Activated CD8-positive, alpha-beta memory T cell treated with anti-CD3 and anti-CD28 coated beads, Interleukin-2, amount 50 U/mL, for 1 hour (primary cell): ENCODE results near the gene NUDT6.

Experiments used
- DNase-seq: peaks from one replicate; pipeline ENCODE4 v3.0.0-alpha.2; 2020; ENCODE audit errors: extremely low read depth

The NUDT6 gene

DNA sequence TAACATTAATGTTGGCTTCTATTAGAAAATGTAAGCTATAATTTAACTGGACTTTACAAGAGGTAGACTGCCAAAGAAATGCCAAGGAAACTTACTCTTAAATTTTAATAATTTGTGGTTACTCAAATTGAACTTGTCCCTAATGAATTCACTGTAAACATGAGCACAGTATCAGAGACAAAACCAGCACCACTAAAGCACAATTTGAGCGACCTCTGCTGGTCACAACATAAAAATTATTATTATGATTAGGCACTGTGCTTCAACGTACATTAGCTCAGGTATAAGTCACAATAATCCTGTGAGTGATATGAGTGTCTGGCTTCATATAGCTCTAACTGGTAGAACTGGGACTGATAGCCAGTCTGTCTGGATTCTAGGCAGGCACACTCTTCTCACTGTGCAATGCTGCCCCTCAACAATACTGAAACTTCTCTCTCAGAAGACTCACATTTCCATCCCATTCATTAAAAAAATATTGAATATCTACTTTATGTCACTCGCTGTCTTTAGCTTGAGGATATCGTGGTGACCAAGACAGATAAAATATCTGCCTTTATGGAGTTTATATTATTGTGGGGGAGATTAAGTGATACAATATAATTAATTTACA lies 8.0 kb downstream of the NUDT6 start:
- no peak for DNase-seq

DNA sequence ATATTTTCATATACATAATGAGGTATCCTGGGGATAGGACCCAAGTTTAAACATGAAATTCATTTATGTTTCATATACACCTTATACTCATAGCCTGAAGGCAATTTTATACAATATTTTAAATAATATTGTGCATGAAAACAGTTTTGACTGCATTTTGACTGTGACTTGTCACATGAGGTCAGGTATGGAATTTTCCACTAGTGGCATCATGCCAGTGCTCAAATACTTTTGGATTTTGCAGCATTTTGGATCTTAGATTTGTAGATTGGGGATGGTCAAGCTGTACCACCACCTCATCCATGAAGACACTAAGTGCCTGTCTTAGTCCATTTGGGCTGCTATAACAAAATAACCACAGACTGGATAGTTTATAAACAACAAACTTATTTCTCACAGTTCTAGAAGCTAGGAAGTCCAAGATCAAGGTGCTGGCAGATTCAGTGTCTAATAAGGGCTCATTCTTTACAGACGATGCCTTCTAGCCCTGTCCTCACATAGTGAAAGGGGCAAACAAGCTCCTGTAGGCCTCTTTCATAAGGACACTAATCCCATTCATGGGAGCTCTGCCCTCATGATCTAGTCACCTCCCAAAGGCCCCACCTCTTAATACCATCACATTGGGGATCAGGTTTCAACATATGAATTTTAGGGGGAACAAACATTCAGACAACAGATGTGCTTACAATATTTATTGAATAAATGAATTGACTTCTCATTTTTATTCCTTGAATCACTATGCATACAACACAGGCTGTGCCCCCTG lies 9.4 kb downstream of the NUDT6 start:
- DNase-seq: no peak

DNA sequence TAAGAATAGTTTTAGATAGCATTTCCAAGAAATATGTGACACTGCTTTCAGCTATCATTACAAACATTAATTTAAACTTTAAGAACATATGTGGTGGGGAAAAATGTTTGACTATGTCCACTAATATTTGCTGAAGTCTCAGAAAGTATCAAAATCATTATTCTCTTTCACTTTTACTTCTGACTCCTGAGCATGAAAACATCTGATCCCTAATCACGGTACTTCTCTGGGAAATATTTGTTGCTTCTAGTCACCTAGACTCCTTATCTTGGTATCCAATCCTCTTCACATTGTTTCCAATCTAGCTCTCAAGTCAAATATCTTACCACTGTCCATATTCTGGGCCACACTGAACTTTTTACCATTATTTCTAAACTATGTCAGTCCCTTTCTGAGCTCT lies 10.8 kb downstream of the NUDT6 start:
- DNase-seq: no peak

DNA sequence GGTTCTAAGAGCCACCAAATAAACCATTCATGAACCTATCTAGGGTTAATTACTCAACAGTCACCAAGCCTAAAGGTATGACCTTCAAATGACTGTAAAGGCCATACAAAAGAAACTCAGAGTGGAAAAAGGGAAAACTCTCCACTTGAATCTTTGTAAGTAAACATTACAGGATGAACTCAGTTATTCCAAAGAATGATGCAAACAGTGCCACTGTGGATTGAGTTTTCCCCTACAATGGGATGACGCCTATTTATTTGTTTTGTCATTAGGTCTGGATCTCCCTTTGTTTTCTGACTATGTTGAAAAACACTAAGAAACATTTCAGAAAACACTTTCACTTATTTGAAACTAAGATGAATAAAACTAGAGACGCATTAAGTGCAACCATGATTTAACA lies 12.7 kb downstream of the NUDT6 start:
- DNase-seq: no peak

DNA sequence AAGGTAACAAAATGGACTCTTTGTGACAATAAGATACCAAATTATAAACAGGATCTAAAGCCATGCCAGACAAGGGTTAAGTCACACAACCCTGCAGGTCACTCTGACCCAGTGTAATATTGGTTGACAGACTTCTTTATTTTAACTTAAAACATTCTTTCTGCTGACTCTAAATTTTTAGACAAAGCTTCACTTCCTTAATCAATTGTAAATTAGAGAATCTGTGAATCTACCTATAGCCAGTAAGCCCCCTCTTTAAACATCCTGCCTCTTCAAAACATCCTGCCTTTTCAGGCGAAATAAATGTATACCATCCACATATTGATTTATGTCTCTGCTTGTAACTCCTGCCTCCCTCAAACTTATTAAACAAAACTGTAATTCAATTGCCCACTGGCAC lies 14.2 kb downstream of the NUDT6 start:
- no peak for DNase-seq

DNA sequence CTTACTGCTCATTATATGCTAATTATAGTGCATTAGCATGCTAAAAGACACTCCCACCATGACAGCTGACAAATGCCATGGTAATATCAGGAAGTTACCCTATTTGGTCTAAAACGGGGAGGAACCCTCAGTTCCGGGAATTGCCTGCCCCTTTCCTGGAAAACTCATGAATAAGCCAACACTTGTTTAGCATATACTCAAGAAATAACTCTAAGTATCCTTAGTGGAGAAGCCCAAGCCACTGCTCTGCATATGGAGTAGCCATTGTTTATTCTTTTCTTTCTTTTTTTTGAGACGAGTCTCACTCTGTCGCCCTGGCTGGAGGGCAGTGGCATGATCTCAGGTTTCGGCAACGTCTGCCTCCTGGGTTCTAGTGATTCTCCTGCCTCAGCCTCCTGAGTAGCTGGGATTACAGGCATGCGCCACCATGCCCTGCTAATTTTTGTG lies 15.5 kb downstream of the NUDT6 start:
- no peak for DNase-seq

DNA sequence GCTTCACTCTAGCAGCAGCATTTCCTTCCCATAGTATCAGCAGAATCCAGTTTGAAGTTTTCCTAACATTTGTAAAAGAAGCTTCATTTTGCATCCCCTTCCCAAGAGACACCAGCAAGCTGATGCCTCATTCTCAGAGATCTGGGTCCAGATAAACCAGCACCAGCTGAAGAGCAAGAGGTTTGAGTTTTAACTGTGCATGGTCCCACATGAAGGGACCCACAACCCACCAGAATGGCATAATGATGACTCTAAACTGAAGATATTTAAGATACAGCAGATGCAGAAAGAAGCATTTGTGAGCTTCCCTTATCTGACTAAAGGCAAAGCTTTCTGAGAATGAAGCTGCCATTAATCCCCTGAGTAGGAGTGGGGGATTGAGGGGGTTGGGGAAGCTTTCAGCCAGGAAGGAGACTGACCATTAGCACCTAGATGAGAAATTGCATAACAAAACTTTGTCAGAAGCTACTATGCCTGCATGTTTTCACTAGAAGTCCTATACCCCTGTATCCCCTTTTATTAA lies 18.6 kb downstream of the NUDT6 start:
- DNase-seq: no peak

DNA sequence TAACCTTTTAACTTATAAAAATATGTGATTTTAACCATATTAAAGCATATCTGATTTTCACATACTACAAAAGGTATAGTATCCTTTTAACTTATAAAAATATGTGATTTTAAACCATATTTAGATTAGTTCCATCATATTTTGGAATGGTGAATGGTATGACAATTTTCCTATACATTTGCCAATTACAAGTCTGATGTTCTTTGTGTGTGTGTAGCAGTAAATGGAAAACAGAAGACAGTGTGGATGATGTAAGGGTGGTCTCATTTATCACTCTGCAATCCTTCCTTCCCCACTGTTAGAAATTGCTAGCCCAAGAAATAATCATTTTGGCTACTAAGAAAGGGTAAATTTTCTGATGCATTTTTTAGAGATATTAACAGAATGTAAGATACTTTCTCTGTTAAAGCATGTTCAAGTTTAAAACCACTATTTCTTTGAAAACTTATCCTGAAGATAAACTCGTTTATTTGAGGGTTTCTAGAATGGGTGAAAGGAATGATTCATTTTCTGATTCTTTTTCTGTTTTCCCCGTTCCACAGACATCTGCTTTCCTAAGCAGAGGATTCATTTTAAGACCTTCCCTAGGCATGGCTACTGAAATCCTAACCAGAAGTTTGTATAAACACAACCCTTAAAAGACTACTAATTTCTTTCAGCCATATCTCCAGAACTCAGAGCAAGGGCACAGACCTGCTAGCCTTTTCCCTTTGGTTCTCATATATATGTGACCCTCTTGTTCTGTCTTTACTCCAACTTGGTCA lies 21.0 kb downstream of the NUDT6 start:
- no peak for DNase-seq

DNA sequence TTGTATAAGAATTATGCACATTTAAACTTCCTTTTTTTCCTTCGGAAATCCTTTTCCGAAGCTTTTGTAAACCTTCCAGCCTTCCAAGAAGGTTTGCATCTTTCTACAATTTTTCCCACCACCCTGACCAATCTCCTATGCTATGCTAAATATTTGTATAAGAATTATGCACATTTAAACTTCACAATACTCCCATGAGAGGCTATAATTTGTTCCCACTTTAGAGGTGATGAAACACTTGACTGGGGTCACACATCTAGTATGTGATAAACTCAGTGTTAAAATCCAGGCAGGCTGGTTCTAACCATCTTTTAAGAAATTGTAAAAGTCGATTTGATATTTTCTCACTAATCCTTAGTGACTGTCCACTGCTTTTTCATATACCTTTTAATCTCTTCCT lies 22.1 kb downstream of the NUDT6 start:
- DNase-seq: no peak

DNA sequence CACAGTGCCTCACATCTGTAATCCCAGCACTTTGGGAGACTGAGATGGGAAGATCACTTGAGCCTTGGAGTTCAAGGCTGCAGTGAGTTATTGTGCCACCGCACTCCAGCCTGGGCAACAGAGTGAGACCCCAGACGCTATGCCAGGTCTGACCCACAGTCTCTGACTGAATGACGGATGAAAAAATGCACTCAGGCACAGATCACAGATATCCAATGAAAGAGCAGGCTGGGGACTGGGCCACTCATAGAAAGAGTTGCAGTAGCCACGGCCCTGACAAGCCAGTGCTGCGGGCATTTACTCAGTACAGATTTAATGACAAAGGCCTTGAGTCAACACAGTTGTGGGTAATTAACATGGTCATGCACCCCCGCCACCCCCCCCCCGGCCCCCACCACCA lies 22.7 kb downstream of the NUDT6 start:
- no peak for DNase-seq

DNA sequence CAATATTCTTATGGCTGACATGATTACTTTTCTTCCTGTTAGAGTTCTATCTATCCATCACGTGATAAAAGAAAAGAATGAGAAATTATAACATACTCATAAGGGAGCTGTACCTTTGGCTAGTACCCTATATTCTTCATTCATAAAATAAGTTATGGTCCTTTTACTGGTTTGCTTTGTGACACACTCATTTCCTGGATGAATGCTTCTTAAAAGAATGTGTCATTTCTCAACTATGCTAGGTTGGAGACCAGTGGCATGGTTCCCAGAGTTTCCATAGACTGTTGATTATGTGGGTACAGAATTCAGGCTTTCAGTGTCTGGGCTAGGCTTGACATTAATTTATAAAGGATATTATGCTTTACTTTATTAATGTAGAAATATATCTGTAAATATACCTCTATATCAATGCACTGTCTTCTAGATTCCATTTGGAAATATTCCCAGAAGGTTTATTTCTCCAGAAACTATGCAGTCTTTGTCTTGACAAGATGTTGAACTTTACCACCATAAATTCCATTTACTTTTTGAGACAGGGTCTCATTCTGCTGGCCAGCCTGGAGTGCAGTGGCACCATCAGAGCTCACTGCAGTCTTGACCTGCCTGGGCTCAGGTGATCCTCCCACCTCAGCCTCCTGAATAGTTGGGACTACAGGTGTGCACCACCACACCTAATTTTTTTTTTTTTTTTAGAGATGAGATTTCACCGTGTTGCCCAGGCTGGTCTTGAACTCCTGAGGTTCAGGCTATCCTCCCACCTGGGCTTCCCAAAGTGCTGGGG lies 23.8 kb downstream of the NUDT6 start:
- DNase-seq: no peak

DNA sequence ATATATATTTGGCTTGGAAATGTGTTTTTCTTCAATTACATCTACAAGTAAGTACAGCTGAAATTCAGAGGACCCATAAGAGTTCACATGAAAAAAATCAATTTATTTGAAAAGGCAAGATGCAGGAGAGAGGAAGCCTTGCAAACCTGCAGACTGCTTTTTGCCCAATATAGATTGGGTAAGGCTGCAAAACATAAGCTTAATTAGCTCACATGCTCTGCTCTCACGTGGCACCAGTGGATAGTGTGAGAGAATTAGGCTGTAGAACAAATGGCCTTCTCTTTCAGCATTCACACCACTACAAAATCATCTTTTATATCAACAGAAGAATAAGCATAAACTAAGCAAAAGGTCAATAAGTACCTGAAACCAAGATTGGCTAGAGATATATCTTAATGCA lies 26.1 kb downstream of the NUDT6 start:
- no peak for DNase-seq

DNA sequence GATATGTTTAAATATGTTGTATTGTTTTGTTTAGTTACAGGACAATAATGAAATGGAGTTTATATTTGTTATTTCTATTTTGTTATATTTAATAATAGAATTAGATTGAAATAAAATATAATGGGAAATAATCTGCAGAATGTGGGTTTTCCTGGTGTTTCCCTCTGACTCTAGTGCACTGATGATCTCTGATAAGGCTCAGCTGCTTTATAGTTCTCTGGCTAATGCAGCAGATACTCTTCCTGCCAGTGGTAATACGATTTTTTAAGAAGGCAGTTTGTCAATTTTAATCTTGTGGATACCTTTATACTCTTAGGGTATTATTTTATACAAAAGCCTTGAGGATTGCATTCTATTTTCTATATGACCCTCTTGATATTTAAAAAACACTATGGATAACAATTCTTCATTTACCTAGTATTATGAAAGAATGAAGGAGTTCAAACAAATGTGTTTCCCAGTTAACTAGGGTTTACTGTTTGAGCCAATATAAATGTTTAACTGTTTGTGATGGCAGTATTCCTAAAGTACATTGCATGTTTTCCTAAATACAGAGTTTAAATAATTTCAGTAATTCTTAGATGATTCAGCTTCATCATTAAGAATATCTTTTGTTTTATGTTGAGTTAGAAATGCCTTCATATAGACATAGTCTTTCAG lies 26.9 kb downstream of the NUDT6 start:
- no peak for DNase-seq

DNA sequence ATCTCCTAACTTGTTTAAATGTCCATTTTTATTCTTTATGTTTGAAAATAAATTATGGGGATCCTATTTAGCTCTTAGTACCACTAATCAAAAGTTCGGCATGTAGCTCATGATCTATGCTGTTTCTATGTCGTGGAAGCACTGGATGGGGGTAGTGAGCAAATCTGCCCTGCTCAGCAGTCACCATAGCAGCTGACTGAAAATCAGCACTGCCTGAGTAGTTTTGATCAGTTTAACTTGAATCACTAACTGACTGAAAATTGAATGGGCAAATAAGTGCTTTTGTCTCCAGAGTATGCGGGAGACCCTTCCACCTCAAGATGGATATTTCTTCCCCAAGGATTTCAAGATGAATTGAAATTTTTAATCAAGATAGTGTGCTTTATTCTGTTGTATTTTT lies 27.6 kb downstream of the NUDT6 start:
- no peak for DNase-seq

DNA sequence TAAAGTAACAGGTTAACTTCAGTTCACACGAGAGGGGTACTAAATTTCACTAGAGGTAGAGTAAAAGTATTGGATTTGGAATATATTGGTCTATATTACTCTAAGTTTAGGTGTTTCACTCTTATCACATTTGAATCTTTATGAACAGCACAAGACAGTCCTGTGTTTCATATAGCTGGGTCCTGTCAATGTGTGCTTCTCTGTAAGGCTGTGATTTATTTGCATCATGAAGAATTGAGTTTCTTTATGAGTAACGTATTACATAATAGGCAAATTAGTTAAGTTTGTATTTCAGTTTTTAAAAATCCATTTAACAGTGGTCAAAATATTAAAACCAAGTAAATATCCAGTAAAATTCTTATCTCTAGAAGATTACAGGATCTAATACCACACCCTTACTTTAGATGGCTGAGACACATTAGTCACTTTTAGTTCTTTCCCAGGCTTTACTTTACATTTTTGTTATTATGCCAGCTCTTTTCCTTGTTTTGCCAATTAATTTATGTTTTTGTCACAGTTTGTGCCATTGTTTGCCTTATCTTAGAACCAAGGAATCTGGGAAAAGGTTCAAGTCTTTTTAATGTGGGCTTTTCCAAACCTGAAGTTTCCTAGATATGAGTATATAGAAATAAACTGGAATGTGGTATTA lies 32.1 kb downstream of the NUDT6 start:
- DNase-seq: no peak

DNA sequence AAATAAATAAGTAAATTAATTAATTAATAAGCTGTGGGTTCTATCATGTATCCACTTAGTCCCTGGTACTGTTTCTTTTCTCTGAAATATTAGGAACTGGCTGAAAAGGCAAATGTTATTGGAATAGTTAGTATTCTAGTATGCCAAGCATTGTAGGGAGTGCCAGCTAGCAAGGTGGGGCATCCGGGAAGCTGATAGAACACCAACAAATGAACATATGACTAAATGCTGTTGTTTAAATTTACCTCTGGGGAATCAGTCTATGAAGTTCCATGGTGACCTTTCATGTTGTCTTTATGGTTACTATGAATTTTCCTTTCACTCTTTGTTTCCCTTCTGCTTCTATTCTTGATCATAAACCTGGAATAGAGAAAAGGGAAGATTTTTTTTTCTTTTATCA lies 32.7 kb downstream of the NUDT6 start:
- DNase-seq: no peak

DNA sequence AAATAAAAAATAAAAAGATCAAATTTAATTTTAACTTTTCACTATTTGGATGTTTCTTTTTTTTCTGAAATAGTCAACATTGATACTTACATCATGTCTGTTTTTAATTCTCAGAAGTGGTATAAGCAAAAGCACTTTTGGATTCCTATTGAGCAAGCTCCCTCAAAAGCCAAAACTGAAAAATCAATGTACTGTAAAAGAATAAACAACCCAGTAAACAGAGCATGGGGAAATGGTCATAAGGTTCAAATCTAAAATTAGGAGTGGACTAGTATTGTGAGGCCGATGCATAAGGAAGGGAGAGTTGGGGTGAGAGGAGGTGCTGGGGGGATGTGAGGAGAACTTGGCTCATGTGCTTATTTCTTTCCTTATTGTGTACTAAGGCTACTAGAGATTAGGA lies 37.9 kb downstream of the NUDT6 start:
- no peak for DNase-seq

DNA sequence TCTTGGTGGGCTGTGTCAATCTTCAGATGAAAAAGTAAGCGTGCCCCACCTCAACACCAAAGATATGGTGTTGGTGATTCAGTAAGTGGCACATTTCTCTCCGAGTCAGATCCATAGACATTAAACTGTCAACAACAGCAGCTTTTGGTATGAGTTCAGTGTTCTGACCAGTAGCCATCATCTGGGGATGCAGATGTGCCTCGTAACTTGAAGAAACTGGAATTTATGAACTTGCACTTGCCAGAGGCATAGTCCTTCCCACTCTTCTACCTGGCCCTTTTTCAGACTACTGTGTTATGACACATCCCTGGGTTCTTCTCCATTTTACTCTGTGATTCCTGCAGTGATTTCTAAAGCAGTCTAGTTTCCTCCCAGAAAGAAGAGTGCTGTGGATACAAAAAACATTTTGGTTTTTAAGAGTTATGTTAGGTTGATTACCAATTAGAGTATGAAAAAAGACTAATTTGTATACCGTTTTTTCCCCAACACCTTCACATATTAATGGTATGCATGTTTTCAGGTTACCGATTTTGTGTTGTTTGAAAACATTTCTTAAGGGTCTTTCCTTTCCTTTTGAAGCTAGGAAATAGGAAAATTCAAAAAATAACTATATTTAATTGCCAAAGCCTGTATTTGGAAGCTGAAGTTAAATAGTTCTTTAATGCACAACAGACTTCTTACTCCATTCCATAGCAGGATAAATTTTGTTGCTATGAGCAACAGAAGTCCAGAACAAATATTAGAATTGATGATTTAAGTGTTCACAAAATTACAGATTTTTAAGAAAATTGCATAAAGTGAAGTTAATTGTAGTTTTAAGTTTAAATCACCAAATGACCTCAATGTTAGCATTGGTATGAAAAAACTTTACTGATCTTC lies 39.3 kb downstream of the NUDT6 start:
- DNase-seq: no peak

DNA sequence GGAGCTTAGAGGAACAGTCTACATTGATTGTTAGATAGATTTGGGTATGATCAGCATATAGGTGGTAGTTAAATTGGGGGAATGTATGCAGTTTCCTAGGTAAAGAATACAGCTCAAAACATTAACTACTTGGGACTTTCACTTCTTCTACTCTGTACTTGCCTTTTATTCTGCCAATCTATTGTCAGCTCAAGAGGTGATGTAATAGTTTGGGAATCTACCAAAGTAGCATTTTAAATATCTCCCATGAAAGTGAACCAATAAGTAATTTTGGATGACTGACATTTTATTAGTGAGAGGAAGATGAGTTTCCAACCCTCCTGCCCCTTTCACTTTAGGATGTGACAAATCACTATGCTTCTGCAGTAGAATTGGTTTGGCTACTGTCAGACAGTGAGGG lies 43.4 kb downstream of the NUDT6 start:
- no peak for DNase-seq

DNA sequence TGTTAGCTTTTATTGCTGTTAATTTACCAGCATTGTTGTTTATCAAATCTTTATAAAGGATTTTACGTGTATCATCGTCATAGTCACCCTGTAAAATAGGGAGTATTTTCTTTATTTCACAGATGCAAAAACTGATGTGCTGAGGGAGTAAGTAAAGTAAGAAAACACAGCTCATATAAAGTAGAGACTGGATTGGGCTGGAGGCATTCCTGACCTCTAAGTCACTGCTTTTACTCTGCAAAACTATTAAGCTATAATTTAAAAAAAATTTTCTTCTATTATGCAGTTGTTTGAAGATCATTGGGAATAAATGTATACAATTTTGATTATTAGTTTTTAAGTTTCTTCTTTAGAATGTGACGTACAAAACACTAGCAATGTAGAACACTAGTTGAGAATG lies 45.9 kb downstream of the NUDT6 start:
- DNase-seq: no peak
